PC-3 (cell line): ENCODE data around the gene GSX2.
"Not testable (repeated sequence)": the region's sequence is repeated elsewhere in the genome, so short reads cannot be mapped to it uniquely, and the experiment has no call there.

Source experiments
- EZH2phosphoT487 ChIP-seq: fragments of 300-600 bp; sonication (generic); IDR thresholded peaks from 2 replicates; pipeline ENCODE4 v1.6.1; 2018; ENCODE audit warnings: mild to moderate bottlenecking, antibody characterized with exemption, low read length, borderline replicate concordance
- TF ChIP-seq, protein P1 (sequence below): fragments of 300-600 bp; sonication (generic); conservative IDR thresholded peaks from 2 replicates; pipeline ENCODE4 v1.5.1; 2017; ENCODE audit warnings: antibody characterized with exemption, low read depth, mild to moderate bottlenecking, low read length

DNA sequence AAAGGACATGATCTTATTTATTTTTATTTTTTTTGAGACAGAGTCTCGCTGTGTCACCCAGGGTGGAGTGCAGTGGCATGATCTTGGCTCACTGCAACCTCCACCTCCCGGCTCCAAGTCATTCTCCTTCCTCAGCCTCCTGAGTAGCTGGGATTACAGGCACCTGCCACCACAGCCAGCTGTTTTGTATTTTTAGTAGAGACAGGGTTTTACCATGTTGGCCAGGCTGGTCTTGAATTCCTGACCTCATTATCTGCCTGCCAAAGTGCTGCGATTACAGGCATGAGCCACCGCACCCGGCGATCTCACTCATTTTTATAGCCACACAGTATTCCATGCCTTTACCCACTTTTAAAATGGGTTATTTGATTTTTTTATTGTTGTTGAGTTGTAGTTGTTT is 16.3 kb downstream of the GSX2 start:
- TF ChIP-seq, protein P1, sequence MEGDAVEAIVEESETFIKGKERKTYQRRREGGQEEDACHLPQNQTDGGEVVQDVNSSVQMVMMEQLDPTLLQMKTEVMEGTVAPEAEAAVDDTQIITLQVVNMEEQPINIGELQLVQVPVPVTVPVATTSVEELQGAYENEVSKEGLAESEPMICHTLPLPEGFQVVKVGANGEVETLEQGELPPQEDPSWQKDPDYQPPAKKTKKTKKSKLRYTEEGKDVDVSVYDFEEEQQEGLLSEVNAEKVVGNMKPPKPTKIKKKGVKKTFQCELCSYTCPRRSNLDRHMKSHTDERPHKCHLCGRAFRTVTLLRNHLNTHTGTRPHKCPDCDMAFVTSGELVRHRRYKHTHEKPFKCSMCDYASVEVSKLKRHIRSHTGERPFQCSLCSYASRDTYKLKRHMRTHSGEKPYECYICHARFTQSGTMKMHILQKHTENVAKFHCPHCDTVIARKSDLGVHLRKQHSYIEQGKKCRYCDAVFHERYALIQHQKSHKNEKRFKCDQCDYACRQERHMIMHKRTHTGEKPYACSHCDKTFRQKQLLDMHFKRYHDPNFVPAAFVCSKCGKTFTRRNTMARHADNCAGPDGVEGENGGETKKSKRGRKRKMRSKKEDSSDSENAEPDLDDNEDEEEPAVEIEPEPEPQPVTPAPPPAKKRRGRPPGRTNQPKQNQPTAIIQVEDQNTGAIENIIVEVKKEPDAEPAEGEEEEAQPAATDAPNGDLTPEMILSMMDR: not testable (repeated sequence)
- TF ChIP-seq EZH2phosphoT487: not testable (repeated sequence)
